Central memory CD8-positive, alpha-beta T cell (primary cell): ENCODE data around the gene SH2D1B.
"Not testable (repeated sequence)": the region's sequence is repeated elsewhere in the genome, so short reads cannot be mapped to it uniquely, and the experiment has no call there.

ENCODE experiments used
- ATAC-seq: fragments of 150-1000 bp; cut with Tn5 transposase; replicated peaks from 2 replicates; pipeline ENCODE4 v1.10.0; 2022; ENCODE audit warnings: mild to moderate bottlenecking, moderate FRiP score, moderate number of reproducible peaks; ENCODE audit not compliant: poor library complexity, severe bottlenecking; ENCODE audit errors: extremely low read depth
- DNase-seq, 2 donors: peaks; one replicate each; pipeline ENCODE4 v3.0.0; 2021; ENCODE audit warnings: low spot score in 2 of 2
- H3K27ac Mint-ChIP-seq: one replicate; pipeline ENCODE4 v1.8.0; 2022; ENCODE audit warnings: low read depth, mild to moderate bottlenecking, moderate library complexity, mixed read lengths
- H3K27me3 Mint-ChIP-seq: one replicate; pipeline ENCODE4 v1.8.0; 2022; ENCODE audit warnings: mixed read lengths
- H3K36me3 Mint-ChIP-seq: one replicate; pipeline ENCODE4 v1.8.0; 2022; ENCODE audit warnings: mild to moderate bottlenecking, moderate library complexity, mixed read lengths; ENCODE audit not compliant: insufficient read depth
- H3K4me1 Mint-ChIP-seq: one replicate; pipeline ENCODE4 v1.8.0; 2022; ENCODE audit warnings: mixed read lengths
- H3K4me3 Mint-ChIP-seq: one replicate; pipeline ENCODE4 v1.8.0; 2022; ENCODE audit warnings: mild to moderate bottlenecking, moderate library complexity, mixed read lengths
- H3K9me3 Mint-ChIP-seq: one replicate; pipeline ENCODE4 v1.8.0; 2022; ENCODE audit warnings: mixed read lengths

Gene SH2D1B, protein sequence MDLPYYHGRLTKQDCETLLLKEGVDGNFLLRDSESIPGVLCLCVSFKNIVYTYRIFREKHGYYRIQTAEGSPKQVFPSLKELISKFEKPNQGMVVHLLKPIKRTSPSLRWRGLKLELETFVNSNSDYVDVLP

GRCh38 chr1:162412002-162412401 is at the start of gene SH2D1B:
Gene SH2D1B, minus strand, starts transcription at chr1:162412136. Its CDS starts 120 bp downstream, at chr1:162412016.
- Mint-ChIP-seq H3K36me3 (no peaks in the 10 kb centered on the region), H3K27ac (no peak within 1 kb of the TSS), H3K27me3 (peaks cover 60% of the 10 kb centered on the region), H3K4me3 (no peak within 1 kb of the TSS), H3K4me1 (no peaks in the 10 kb centered on the region), H3K9me3 (no peaks in the 10 kb centered on the region)
- DNase-seq (no peak), ATAC-seq (no peak)

GRCh38 chr1:162458236-162458635 is 46.3 kb upstream of the SH2D1B start:
- H3K4me1 Mint-ChIP-seq, result no peaks in the 10 kb centered on the region
- no peaks in the 10 kb centered on the region for H3K36me3 Mint-ChIP-seq
- ATAC-seq, result no peak
- H3K9me3 Mint-ChIP-seq, result no peaks in the 10 kb centered on the region
- H3K27ac Mint-ChIP-seq, result no peak overlapping the region
- DNase-seq, result no peak
- H3K27me3 Mint-ChIP-seq, result no peaks in the 10 kb centered on the region
- no peak overlapping the region for H3K4me3 Mint-ChIP-seq

DNA sequence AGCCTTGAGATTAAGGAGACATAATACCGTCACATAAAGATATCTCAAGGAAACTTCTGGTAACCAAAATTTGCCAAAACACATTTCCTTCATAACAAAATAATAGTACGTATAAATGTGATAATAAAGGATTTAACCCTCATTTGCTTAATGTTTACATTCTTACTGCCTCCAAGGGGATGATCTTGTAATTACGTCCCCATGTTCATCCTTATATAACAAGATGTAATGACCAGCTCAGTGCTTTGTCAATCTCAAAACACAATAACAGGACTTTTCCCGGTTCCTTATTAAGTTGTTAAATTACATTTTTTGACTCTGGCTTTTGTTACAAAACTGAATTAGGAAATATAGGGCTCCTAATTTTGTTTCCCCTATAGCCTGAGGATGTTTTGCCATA is 44.4 kb upstream of the SH2D1B start:
- Mint-ChIP-seq H3K27me3 (no peaks in the 10 kb centered on the region), H3K9me3 (no peaks in the 10 kb centered on the region), H3K4me1 (no peaks in the 10 kb centered on the region), H3K36me3 (no peaks in the 10 kb centered on the region), H3K4me3 (no peak overlapping the region), H3K27ac (no peak overlapping the region)
- DNase-seq (no peak), ATAC-seq (no peak)

- ATAC-seq, H3K4me1 Mint-ChIP-seq, H3K9me3 Mint-ChIP-seq, DNase-seq, H3K27me3 Mint-ChIP-seq, H3K36me3 Mint-ChIP-seq, H3K27ac Mint-ChIP-seq, H3K4me3 Mint-ChIP-seq: not testable (repeated sequence)
Measured at GRCh38 chr1:162454361-162454760, 42.4 kb upstream of the SH2D1B start.

- Mint-ChIP-seq H3K9me3 (no peaks in the 10 kb centered on the region), H3K36me3 (no peaks in the 10 kb centered on the region), H3K4me3 (no peak overlapping the region), H3K4me1 (no peaks in the 10 kb centered on the region), H3K27me3 (peaks cover 78% of the 10 kb centered on the region), H3K27ac (no peak overlapping the region)
- no peak for ATAC-seq
- DNase-seq, result no peak
Measured at GRCh38 chr1:162446946-162447345, 35.0 kb upstream of the SH2D1B start.

GRCh38 chr1:162444903-162445302 is 33.0 kb upstream of the SH2D1B start:
- ATAC-seq (no peak), DNase-seq (no peak)
- Mint-ChIP-seq H3K9me3 (no peaks in the 10 kb centered on the region), H3K27me3 (peaks cover 94% of the 10 kb centered on the region), H3K4me1 (no peaks in the 10 kb centered on the region), H3K36me3 (no peaks in the 10 kb centered on the region), H3K27ac (no peak overlapping the region), H3K4me3 (no peak overlapping the region)

DNA sequence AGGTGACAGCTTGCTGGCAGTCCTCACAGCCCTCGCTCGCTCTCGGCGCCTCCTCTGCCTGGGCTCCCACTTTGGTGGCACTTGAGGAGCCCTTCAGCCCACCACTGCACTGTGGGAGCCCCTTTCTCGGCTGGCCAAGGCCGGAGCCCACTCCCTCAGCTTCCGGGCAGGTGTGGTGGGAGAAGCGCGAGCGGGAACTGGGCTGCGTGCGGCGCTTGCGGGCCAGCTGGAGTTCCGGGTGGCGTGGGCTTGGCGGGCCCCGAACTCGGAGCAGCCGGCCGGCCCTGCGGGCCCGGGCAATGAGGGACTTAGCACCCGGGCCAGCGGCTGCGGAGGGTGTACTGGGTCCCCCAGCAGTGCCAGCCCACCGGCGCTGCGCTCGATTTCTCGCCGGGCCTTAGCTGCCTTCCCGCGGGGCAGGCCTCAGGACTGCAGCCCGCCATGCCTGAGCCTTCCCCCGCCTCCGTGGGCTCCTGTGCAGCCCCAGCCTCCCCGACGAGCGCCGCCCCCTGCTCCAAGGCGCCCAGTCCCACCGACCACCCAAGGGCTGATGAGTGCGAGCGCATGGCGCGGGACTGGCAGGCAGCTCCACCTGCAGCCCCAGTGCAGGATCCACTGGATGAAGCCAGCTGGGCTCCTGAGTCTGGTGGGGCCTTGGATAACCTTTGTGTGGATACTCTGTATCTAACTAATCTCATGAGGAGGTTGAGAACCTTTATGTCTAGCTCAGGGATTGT is 21.2 kb upstream of the SH2D1B start:
- H3K4me1 Mint-ChIP-seq, H3K9me3 Mint-ChIP-seq, ATAC-seq, H3K4me3 Mint-ChIP-seq, H3K27me3 Mint-ChIP-seq, H3K36me3 Mint-ChIP-seq, DNase-seq, H3K27ac Mint-ChIP-seq: not testable (repeated sequence)

GRCh38 chr1:162430583-162430982 is 18.6 kb upstream of the SH2D1B start:
- Mint-ChIP-seq H3K9me3 (no peaks in the 10 kb centered on the region), H3K36me3 (no peaks in the 10 kb centered on the region), H3K4me1 (no peaks in the 10 kb centered on the region), H3K4me3 (no peak overlapping the region), H3K27me3 (peaks cover 9% of the 10 kb centered on the region), H3K27ac (no peak overlapping the region)
- ATAC-seq, result no peak
- DNase-seq, result no peak

GRCh38 chr1:162422662-162423375 is 10.9 kb upstream of the SH2D1B start:
- Mint-ChIP-seq H3K27me3 (peaks cover 76% of the 10 kb centered on the region), H3K4me3 (no peak overlapping the region), H3K9me3 (no peaks in the 10 kb centered on the region), H3K4me1 (no peaks in the 10 kb centered on the region), H3K36me3 (no peaks in the 10 kb centered on the region), H3K27ac (no peak overlapping the region)
- ATAC-seq (no peak), DNase-seq (no peak)

GRCh38 chr1:162421258-162422164 is 9.6 kb upstream of the SH2D1B start:
- Mint-ChIP-seq H3K27ac (no peak overlapping the region), H3K36me3 (no peaks in the 10 kb centered on the region), H3K4me3 (no peak overlapping the region), H3K27me3 (peaks cover 89% of the 10 kb centered on the region), H3K4me1 (no peaks in the 10 kb centered on the region), H3K9me3 (no peaks in the 10 kb centered on the region)
- DNase-seq (no peak), ATAC-seq (no peak)

- Mint-ChIP-seq H3K36me3 (no peaks in the 10 kb centered on the region), H3K27me3 (peaks cover 89% of the 10 kb centered on the region), H3K4me1 (no peaks in the 10 kb centered on the region), H3K27ac (peak overlapping the region; percentile 50), H3K9me3 (no peaks in the 10 kb centered on the region), H3K4me3 (no peak overlapping the region)
- ATAC-seq (no peak), DNase-seq (no peak)
Measured at GRCh38 chr1:162420120-162420519, 8.2 kb upstream of the SH2D1B start.

GRCh38 chr1:162419450-162419931 is 7.6 kb upstream of the SH2D1B start:
- not testable (repeated sequence) for H3K4me3 Mint-ChIP-seq, H3K36me3 Mint-ChIP-seq, H3K27ac Mint-ChIP-seq, ATAC-seq, H3K4me1 Mint-ChIP-seq, DNase-seq, H3K9me3 Mint-ChIP-seq
- peaks cover 85% of the 10 kb centered on the region for H3K27me3 Mint-ChIP-seq
